Endothelial cell of umbilical vein (primary cell): Measurements from ENCODE around the gene ABCB4. TPM values are rescaled to one million over a fixed set of nuclear protein-coding genes. Genes with fewer than 3 reads are reported as not detected.

Experiments used
- BruUV-seq: library from RNA; stranded (reverse); fragments of 400-500 nt; replicated peaks from 2 replicates; lab custom pipeline; 2021; lab: Mats Ljungman, UMichigan
- CTCF ChIA-PET: fragments of 300-600, 350-600 bp; sonication (Branson Sonifier 250); formaldehyde crosslinking; loops from one replicate; lab custom pipeline; 2021; ENCODE audit warnings: antibody characterized with exemption, inconsistent platforms; lab: Charles Lee
- POLR2A ChIA-PET: fragments of 300-600, 350-600 bp; sonication (Branson Sonifier 250); formaldehyde crosslinking; loops from one replicate; lab custom pipeline; 2021; ENCODE audit warnings: antibody characterized with exemption, inconsistent platforms; lab: Charles Lee
- DNase-seq: peaks from one replicate; pipeline ENCODE4 v3.0.0-alpha.2; 2011; ENCODE audit warnings: low read depth, low spot score
- FAIRE-seq: peaks from 2 replicates; lab custom pipeline; 2011; peaks lifted over from hg19 to GRCh38; lab: Jason Lieb, UNC
- H2AFZ ChIP-seq: 2 replicates; pipeline ENCODE4 v1.6.0; 2012; ENCODE audit warnings: low read depth, low read length, control low read depth, inconsistent platforms
- H3K27ac ChIP-seq: 2 replicates; pipeline ENCODE4 v1.5.1; 2011; ENCODE audit warnings: low read depth, mild to moderate bottlenecking, control low read depth, low read length, moderate library complexity; ENCODE audit not compliant: insufficient read depth
- H3K27me3 ChIP-seq, 2 experiments: 2 replicates each; pipeline versions ENCODE4 v1.6.0 to v1.6.1; 2011; ENCODE audit warnings: low read length in 2 of 2, mixed read lengths in 1 of 2; ENCODE audit not compliant: control insufficient read depth in 2 of 2, insufficient read depth in 2 of 2
- H3K36me3 ChIP-seq, 2 experiments: 2 replicates in 1 of 2; 3 replicates in 1 of 2; pipeline ENCODE4 v1.5.1; 2011; ENCODE audit warnings: low read length in 2 of 2, mild to moderate bottlenecking in 1 of 2, moderate library complexity in 1 of 2; ENCODE audit not compliant: control insufficient read depth in 2 of 2, insufficient read depth in 2 of 2; ENCODE audit errors: extremely low read depth in 1 of 2
- H3K4me1 ChIP-seq: 3 replicates; pipeline ENCODE4 v1.5.1; 2011; ENCODE audit warnings: mild to moderate bottlenecking, low read length; ENCODE audit not compliant: control insufficient read depth, insufficient read depth; ENCODE audit errors: extremely low read depth
- H3K4me2 ChIP-seq: 2 replicates; pipeline ENCODE4 v1.6.1; 2011; ENCODE audit warnings: low read length, control low read depth, mixed read lengths; ENCODE audit not compliant: insufficient read depth
- H3K4me3 ChIP-seq, 3 experiments: fragments of 200-600 bp in 1 of 3; sonication (generic), shearing (Covaris generic) in 1 of 3; replicated peaks in 1 of 3; 2 replicates each; pipeline ENCODE4 v1.5.1; 2011 to 2016; ENCODE audit warnings: control low read depth in 3 of 3, low read length in 3 of 3, mild to moderate bottlenecking in 2 of 3, inconsistent platforms in 1 of 3, low read depth in 1 of 3, moderate library complexity in 1 of 3; ENCODE audit not compliant: insufficient read depth in 1 of 3
- H3K79me2 ChIP-seq: 2 replicates; pipeline ENCODE4 v1.6.0; 2012; ENCODE audit warnings: low read length, inconsistent platforms; ENCODE audit not compliant: control insufficient read depth, insufficient read depth
- H3K9ac ChIP-seq: replicated peaks from 2 replicates; pipeline ENCODE3; 2011; ENCODE audit warnings: low read length, control low read depth; ENCODE audit not compliant: insufficient read depth; ENCODE audit errors: extremely low read depth
- H3K9me1 ChIP-seq: replicated peaks from 3 replicates; pipeline ENCODE4 v1.6.0; 2011; ENCODE audit warnings: mild to moderate bottlenecking, low read length; ENCODE audit not compliant: control insufficient read depth, insufficient read depth; ENCODE audit errors: extremely low read depth
- H3K9me3 ChIP-seq: replicated peaks from 2 replicates; pipeline ENCODE4 v1.5.1; 2012; ENCODE audit warnings: low read length, inconsistent platforms; ENCODE audit not compliant: control insufficient read depth, insufficient read depth
- H4K20me1 ChIP-seq: replicated peaks from 2 replicates; pipeline ENCODE3; 2011; ENCODE audit warnings: mild to moderate bottlenecking, low read length; ENCODE audit not compliant: control insufficient read depth, insufficient read depth; ENCODE audit errors: extremely low read depth
- CTCF ChIP-seq, 2 donors: IDR thresholded peaks; 1 replicate in 1 of 2; 2 replicates in 1 of 2; pipeline ENCODE4 v1.5.1; 2011; ENCODE audit warnings: low read length in 2 of 2, mild to moderate bottlenecking in 2 of 2, moderate library complexity in 2 of 2, control low read depth in 1 of 2, inconsistent platforms in 1 of 2, low read depth in 1 of 2; ENCODE audit not compliant: insufficient read depth in 1 of 2; ENCODE audit errors: extremely low read depth in 1 of 2
- EZH2 ChIP-seq: IDR thresholded peaks from 2 replicates; pipeline ENCODE4 v1.6.1; 2012; ENCODE audit warnings: borderline replicate concordance, low read depth, mild to moderate bottlenecking, moderate library complexity, low read length, inconsistent platforms; ENCODE audit not compliant: severe bottlenecking
- FOS ChIP-seq: IDR thresholded peaks from 2 replicates; pipeline ENCODE4 v1.6.1; 2011; ENCODE audit warnings: mild to moderate bottlenecking, low read length, moderate library complexity, borderline replicate concordance; ENCODE audit not compliant: insufficient read depth
- GATA2 ChIP-seq: IDR thresholded peaks from 2 replicates; pipeline ENCODE4 v1.7.0; 2011; ENCODE audit warnings: low read depth, mild to moderate bottlenecking, moderate library complexity, mixed read lengths, low read length; ENCODE audit not compliant: insufficient read length, insufficient read depth
- JUN ChIP-seq: IDR thresholded peaks from 2 replicates; pipeline ENCODE4 v1.6.1; 2011; ENCODE audit warnings: borderline replicate concordance, low read depth; ENCODE audit not compliant: insufficient read length, insufficient read depth
- MYC ChIP-seq: IDR thresholded peaks from one replicate; pipeline ENCODE4 v1.6.1; 2011; ENCODE audit warnings: mild to moderate bottlenecking, low read depth, low read length
- POLR2A ChIP-seq: IDR thresholded peaks from 2 replicates; pipeline ENCODE4 v1.6.1; 2012; ENCODE audit warnings: low read depth, mild to moderate bottlenecking, control low read depth, low read length
- POLR2AphosphoS5 ChIP-seq: IDR thresholded peaks from 2 replicates; pipeline ENCODE4 v1.6.1; 2012; ENCODE audit warnings: low read depth, mild to moderate bottlenecking, control low read depth, low read length, moderate library complexity; ENCODE audit not compliant: insufficient read depth
- dilution Hi-C: fragments of 300-500 bp; cut with MboI; formaldehyde crosslinking; loops from one replicate; pipeline ENCODE4 v1.15.0; 2019; ENCODE audit warnings: low sequenced_read_pairs; ENCODE audit not compliant: extremely low pct_ligation_motif_present
- intact Hi-C: fragments of 100-400 bp; cut with micrococcal nuclease; formaldehyde crosslinking; loops from one replicate; pipeline ENCODE4 v1.10.0; 2022
- polyA plus RNA-seq, 4 experiments: library from polyadenylated mRNA; depleted of rRNA in 3 of 4; stranded (reverse) in 3 of 4; unstranded in 1 of 4; fragments of >200 nt; gene quantifications; 2 replicates each; pipeline versions ENCODE4 v1.2.1 to v1.2.3, GENCODE V29; 2011 to 2012; ENCODE audit warnings: missing spikeins in 1 of 4
- total RNA-seq: library from RNA; stranded (reverse); gene quantifications from 2 replicates; pipeline ENCODE4 v1.2.3, GENCODE V29; 2021
- TF ChIP-seq, protein P1 (sequence below): IDR thresholded peaks from 2 replicates; pipeline ENCODE4 v1.6.1; 2011; ENCODE audit not compliant: insufficient read depth, insufficient read length

Gene ABCB4
- total and polyA plus RNA-seq, 2 donors (not counting 3 experiments of a cell fraction or from before 2014, with no cell fraction given) = 0.11 to 0.15 TPM

DNA sequence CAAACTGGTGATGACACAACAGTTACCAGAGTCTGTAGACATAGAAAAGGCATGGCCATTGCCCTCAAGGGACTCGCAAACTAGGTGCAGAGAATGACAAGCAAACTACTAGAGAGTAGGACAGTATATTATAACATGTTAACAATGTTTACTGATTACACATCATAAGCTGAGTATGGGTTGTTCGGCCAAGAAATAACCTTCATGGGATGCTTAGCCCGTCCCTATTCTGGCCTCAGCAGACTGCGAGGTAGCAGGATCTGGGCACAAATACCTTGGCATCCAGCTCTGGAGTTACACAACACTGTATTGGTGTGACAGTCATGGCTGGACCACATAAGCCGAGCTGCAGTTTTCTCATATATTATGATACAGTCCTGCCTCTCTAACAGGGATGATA lies 51.4 kb downstream of the ABCB4 start:
- BruUV-seq = no TSS peak

More for the DNA sequence above, 51.4 kb downstream of the ABCB4 start:
- Histone ChIP-seq H3K4me1 (no peaks in the 10 kb centered on the region), H3K9me3 (no peaks in the 10 kb centered on the region), H3K9ac (no peak overlapping the region), H3K9me1 (no peaks in the 10 kb centered on the region), H3K79me2 (no peaks in the 10 kb centered on the region), H2AFZ (no peak overlapping the region), H3K4me3 (no peak overlapping the region), H3K4me2 (no peak overlapping the region), H3K36me3 (no peaks in the 10 kb centered on the region), H4K20me1 (no peaks in the 10 kb centered on the region), H3K27me3 (peaks cover 0 to 2% of the 10 kb centered on the region in 2 experiments), H3K27ac (no peak overlapping the region)
- intact Hi-C loops (no loop called here), dilution Hi-C loops (loop anchor here (25.0 kb wide), 1 partner anchor 112 kb away; no protein-coding TSS in a partner anchor)
- DNase-seq (no peak), FAIRE-seq (no peak)
- TF ChIP-seq MYC = no peak
- TF ChIP-seq GATA2 = no peak
- TF ChIP-seq POLR2AphosphoS5 = no peak
- TF ChIP-seq CTCF (IDR thresholded peaks at IDR 0.05; ENCODE audit: extremely low read depth in 1 of 2, insufficient read depth in 1 of 2, low read depth in 1 of 2, low read length in 2 of 2) = no peak
- no peak for TF ChIP-seq FOS
- no peak for TF ChIP-seq POLR2A
- TF ChIP-seq, protein P1, sequence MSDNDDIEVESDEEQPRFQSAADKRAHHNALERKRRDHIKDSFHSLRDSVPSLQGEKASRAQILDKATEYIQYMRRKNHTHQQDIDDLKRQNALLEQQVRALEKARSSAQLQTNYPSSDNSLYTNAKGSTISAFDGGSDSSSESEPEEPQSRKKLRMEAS = no peak
- TF ChIP-seq EZH2 = no peak
- no peak for TF ChIP-seq JUN
- ChIA-PET POLR2A (no interaction called here), CTCF (interaction anchor here (1.0 kb wide), 1 partner anchor 462 kb away, joined by 4 read pairs; no protein-coding TSS in a partner anchor)
